NCI-H345 treated with DMSO at 0.1 percent for 48 hours (cell line): ENCODE data around the gene TBCD.
"Not testable (repeated sequence)": the region's sequence is repeated elsewhere in the genome, so short reads cannot be mapped to it uniquely, and the experiment has no call there.

Experiments
- DNase-seq: peaks from one replicate; lab custom pipeline; 2025; ENCODE audit not compliant: unreplicated experiment; lab: John Stamatoyannopoulos, UW

The TBCD gene

DNA sequence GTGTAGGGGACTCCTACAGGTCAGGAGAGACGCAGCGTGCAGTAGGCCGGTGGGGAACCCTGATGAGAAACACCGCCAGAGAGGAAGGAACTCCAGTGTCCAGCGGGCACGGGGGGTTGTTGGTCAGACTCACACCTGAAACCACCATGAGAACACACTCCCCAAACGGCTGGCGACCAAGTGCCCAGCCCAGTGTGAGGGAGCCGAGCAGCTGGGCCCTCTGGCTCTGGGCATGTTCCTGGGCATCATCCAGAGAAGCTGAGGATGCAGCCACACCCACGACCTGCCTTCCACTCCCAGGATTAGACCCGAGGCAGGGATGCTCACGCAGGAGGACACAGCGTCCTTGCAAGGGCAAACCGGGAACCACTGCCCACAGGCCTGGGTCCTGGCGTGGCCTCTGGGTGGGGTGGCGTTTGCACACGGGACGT lies 196.2 kb downstream of the TBCD start:
- DNase-seq, result no peak

GRCh38 chr17:82948957-82949356 lies 197.1 kb downstream of the TBCD start:
- no peak for DNase-seq

- DNase-seq, result no peak
Observed at GRCh38 chr17:82949361-82949760, 197.5 kb downstream of the TBCD start.

DNA sequence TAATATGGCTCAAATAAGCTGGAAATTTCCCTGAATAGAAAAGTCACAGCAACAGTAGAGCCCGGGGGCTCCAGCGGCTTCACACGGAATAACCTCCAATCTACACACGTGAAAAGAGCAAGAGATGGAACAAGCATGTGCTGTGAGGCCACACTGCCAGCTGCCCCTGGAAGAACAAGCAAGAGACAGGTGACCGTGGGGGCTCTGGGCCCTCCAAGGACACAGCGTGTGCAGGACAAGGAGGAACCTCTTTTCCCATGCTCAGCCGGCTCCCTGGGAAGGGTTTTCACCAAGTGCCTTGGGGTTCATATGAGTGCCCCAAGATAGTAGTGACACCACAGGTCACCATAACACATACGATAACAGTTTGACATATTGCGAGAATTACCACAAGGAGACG lies 198.1 kb downstream of the TBCD start:
- DNase-seq, result no peak

DNA sequence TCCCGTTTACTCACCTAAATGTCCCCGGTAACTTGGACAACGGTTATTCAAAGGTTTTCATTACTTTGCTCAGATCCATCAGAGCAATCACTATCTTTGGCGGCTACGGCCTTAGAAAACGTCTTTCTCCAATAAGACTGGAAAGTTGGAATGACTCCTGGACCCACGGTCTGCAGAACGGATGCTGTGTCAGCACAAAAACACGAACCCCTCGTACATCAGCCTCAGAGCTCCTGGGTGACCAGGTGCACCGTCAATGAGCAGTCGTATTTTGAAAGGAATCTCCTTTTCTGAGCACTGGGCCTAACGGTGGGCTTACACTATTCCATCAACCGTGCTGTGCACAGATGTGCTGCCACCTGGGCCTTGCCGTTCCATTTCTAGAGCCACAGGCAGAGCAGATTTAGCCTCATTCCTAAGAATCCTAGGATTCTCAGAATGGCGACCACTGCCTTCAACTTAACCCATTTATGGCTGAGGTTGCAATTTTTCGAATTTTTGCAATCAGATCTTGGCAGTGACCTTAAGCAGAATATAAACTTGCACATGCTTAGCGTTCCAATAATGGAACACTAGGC lies 198.7 kb downstream of the TBCD start:
- no peak for DNase-seq

GRCh38 chr17:82952019-82952418 lies 200.2 kb downstream of the TBCD start:
- no peak for DNase-seq

DNA sequence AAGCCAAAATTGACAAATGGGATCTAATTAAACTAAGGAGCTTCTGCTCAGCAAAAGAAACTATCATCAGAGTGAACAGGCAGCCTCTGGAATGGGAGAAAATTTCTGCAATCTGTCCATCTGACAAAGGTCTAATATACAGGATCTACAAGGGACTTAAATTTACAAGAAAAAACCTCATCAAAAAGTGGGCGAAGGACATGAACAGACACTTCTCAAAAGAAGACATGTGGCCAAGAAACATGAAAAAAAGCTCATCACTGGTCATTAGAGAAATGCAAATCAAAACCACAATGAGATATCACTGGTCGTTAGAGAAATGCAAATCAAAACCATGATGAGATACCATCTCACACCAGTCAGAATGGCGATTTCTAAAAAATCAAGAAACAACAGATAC lies 203.2 kb downstream of the TBCD start:
- not testable (repeated sequence) for DNase-seq

DNA sequence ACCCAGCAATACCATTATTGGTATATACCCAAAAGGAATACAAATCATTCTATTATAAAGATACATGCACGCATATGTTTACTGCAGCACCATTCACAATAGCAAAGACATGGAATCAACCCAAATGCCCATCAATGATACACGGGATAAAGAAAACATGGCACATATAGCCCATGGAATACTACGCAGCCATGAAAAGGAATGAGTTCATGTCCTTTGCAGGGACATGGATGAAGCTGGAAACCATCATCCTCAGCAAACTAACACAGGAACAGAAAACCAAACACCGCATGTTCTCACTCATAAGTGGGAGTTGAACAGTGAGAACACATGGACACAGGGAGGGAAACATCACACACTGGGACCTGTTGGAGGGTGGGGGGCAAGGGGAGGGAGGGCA lies 203.8 kb downstream of the TBCD start:
- DNase-seq, result not testable (repeated sequence)

DNA sequence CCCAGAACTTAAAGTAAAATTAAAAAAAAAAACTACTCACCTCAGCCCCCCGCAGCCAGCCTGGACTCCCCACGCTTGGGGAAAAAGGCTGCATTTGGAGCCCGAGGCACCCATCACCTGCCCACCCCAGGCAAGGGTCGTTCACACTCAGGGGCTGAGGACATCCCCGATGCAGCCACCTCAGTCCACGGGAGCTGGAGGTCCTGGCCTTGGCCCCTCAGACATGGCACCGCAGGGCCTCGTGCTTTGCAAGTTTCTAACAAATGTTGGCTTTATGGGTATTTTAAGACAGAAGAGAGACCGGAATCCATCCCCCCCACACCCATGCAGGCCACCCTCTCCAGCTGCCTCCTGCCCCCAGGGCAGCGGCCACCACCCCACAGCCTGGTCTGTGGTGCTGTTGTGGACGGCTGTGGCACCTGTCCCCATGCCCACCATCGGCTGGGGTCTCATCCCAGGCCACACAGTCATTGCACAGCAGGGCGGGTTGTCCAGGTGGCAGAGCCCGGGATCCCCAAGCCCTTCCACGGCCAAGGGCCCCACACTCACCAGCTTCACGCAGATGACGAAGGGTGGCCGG lies 204.4 kb downstream of the TBCD start:
- no peak for DNase-seq

DNA sequence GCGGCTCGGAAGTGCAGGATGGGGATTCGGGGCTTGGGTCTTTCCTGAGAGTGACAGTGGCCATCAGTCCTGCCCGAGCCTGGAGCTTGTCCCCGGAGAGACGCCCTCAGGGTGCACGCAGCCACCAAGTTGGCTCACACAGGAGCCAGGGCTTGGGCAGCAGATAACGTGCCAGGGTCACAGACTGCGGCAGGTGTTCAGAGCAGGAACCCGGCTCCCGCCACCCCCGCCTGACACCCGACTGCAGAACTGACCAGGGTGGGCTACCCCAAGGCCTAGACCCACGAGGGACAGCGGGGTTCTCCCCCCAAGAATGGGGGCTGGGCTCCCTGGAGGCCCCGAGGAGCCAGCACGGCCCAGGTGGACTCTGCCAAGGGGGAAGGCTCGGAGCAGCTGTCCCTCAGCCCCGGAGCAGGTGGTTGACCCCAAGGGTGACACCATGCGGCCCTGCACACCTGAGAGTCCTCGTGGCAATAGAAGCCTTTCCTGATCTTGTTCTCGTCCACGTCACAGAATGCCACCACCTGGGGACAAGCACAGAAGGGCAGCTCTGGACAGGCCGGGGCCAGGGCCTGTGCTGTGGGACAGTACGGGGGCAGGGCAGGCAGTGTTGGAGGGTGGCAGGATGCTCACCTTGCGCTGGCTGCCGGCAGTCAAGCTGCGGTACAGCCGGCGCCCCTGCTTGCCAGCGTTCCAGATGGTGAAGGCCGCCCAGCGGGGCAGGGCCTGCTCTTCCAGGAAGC lies 205.0 kb downstream of the TBCD start:
- DNase-seq, result no peak

GRCh38 chr17:82957469-82957795 lies 205.6 kb downstream of the TBCD start:
- no peak for DNase-seq

DNA sequence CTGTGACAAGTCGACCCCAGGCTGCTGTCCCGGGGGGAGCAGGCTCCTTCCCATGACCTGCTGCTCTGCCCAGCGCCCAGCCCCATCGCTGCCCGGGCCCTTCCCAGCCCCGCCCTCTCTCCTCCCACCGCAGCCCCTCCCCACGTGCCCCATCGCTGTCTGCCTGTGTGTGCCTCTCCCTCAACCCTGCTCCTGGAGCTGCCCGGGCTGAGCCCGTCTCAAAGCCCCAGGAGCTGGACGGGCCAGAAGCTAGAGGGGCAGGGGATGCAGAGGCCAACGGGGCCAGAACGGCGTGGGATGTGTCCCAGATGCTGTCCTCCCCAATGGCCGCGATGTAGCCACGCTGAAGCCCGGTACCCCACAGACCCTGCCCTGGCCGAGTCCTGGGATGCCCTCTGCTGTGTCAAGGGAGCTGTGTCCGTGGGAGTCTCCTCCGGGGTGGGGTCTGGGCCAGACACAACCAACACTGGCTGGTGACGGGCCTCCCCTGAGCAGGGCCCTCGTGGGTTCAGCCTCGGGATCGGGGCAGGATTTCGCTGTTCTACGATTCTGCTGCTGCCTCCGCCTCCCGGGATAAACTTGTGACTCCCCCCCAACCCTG lies 206.2 kb downstream of the TBCD start:
- no peak for DNase-seq

DNA sequence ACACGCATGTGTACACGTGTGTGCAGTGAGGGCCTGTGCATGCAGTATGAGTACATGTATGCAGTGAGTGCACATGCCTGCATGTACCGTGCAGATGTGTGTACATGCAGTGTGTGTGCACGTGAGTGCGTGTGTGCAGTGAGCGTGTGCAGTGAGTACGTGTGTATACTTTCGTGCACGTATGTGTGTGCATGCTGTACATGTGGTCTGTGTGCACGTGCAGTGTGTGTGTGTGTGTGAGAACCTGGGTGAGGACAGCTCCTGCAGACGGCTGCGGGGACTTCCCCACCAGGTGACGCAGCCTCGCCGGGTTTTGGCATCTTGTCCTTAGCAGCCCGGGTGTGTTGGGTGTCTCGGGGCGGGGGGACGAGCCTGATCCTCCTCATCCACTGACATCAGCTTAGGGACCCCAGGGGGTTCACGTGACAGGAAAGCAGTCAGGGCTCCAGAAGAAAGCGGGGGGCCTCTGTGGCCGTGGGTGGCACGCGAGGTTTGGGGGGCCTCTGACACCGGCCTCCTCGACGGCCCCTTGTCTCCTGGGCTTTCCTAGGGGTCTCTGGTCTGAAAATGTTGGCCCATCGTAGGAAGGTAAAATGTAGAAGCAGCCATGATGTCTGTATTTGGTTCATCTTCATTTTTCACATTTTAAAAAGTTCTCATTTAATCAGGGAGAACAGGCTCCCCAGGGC lies 207.5 kb downstream of the TBCD start:
- no peak for DNase-seq

DNA sequence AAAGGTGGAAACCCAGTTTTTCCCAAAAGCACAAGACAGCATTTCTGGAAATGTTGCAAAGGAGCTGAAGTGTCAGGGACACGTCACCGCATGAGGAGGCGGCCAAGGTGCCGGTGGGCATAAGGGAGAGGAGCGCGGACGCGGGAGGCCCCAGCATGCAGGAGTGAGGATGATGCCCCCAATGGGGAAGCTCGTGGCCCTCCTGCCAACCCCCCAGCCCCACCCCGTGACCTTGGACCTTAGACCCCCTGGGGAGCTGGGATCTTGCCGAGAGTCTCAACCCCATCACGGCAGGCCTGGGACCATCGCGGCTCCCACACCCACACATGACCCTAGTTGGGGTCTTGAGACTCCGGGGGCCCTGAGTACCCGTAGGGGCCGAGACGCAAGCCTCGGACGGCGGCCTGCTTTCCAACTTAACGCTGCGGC lies 208.1 kb downstream of the TBCD start:
- no peak for DNase-seq

- no peak for DNase-seq
Observed at GRCh38 chr17:82960419-82961271, 208.8 kb downstream of the TBCD start.

- no peak for DNase-seq
Observed at GRCh38 chr17:82961366-82962162, 209.7 kb downstream of the TBCD start.

- no peak for DNase-seq
Observed at GRCh38 chr17:82962163-82962720, 210.4 kb downstream of the TBCD start.

GRCh38 chr17:82963104-82963950 lies 211.5 kb downstream of the TBCD start:
- DNase-seq, result no peak

DNA sequence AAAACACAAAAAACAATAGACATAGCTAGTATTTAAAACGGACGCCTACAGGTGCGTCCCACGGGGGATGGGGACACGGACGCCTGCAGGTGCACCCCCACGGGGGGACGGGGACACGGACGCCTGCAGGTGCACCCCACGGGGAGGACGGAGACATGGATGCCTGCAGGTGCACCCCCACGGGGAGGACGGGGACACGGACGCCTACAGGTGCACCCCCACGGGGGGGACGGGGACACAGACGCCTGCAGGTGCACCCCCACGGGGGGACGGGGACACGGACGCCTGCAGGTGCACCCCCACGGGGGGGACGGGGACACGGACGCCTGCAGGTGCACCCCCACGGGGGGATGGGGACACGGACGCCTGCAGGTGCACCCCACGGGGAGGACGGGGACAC lies 212.6 kb downstream of the TBCD start:
- DNase-seq, result not testable (repeated sequence)
